IPS-18c (cell line): Measurements from ENCODE around the gene ARCN1.
"Not testable (repeated sequence)": the region's sequence is repeated elsewhere in the genome, so short reads cannot be mapped to it uniquely, and the experiment has no call there.

Experiments used
- H3K4me3 ChIP-seq: 2 replicates; pipeline ENCODE4 v1.7.0; 2013; ENCODE audit warnings: low read depth, mild to moderate bottlenecking, low read length, moderate library complexity; ENCODE audit not compliant: insufficient read depth
- H3K9me3 ChIP-seq: one replicate; pipeline ENCODE4 v1.6.1; 2013; ENCODE audit warnings: mild to moderate bottlenecking, low read length, moderate library complexity; ENCODE audit not compliant: control insufficient read depth, insufficient read depth

Gene ARCN1

GRCh38 chr11:118610773-118611432 is 38.7 kb downstream of the ARCN1 start:
- no peaks in the 10 kb centered on the region for H3K9me3 ChIP-seq
- peak overlapping the region; percentile 48 for H3K4me3 ChIP-seq

- H3K4me3 ChIP-seq = not testable (repeated sequence)
These were observed 39.2 kb downstream of the ARCN1 start for GRCh38 chr11:118611433-118611795.

GRCh38 chr11:118612378-118612777 is 40.2 kb downstream of the ARCN1 start:
- Histone ChIP-seq H3K9me3 (no peaks in the 10 kb centered on the region), H3K4me3 (no peak overlapping the region)

More at GRCh38 chr11:118611433-118611795, 39.2 kb downstream of the ARCN1 start:
- not testable (repeated sequence) for H3K9me3 ChIP-seq

GRCh38 chr11:118614511-118614910 is 42.3 kb downstream of the ARCN1 start:
- Histone ChIP-seq H3K4me3 (no peak overlapping the region), H3K9me3 (no peaks in the 10 kb centered on the region)

- Histone ChIP-seq H3K4me3 (no peak overlapping the region), H3K9me3 (no peaks in the 10 kb centered on the region)
These were observed 43.2 kb downstream of the ARCN1 start for GRCh38 chr11:118615282-118615975.

- Histone ChIP-seq H3K4me3 (no peak overlapping the region), H3K9me3 (no peaks in the 10 kb centered on the region)
These were observed 43.8 kb downstream of the ARCN1 start for GRCh38 chr11:118615976-118616371.

- Histone ChIP-seq H3K9me3 (no peaks in the 10 kb centered on the region), H3K4me3 (no peak overlapping the region)
These were observed 46.1 kb downstream of the ARCN1 start for GRCh38 chr11:118618115-118618990.

GRCh38 chr11:118618991-118619375 is 46.8 kb downstream of the ARCN1 start:
- Histone ChIP-seq H3K4me3 (no peak overlapping the region), H3K9me3 (no peaks in the 10 kb centered on the region)

GRCh38 chr11:118619444-118620197 is 47.4 kb downstream of the ARCN1 start:
- Histone ChIP-seq H3K4me3 (no peak overlapping the region), H3K9me3 (no peaks in the 10 kb centered on the region)

GRCh38 chr11:118620529-118621070 is 48.4 kb downstream of the ARCN1 start:
- Histone ChIP-seq H3K9me3 (no peaks in the 10 kb centered on the region), H3K4me3 (peak overlapping the region; percentile 81)

GRCh38 chr11:118621071-118621783 is 49.0 kb downstream of the ARCN1 start:
- H3K4me3 ChIP-seq = peak overlapping the region; percentile 81

GRCh38 chr11:118621784-118622375 is 49.7 kb downstream of the ARCN1 start:
- Histone ChIP-seq H3K4me3 (peak overlapping the region; percentile 81), H3K9me3 (no peaks in the 10 kb centered on the region)

More at GRCh38 chr11:118621071-118621783, 49.0 kb downstream of the ARCN1 start:
- H3K9me3 ChIP-seq = no peaks in the 10 kb centered on the region

GRCh38 chr11:118622376-118623268 is 50.4 kb downstream of the ARCN1 start:
- peak overlapping the region; percentile 81 for H3K4me3 ChIP-seq
- H3K9me3 ChIP-seq = no peaks in the 10 kb centered on the region

- Histone ChIP-seq H3K9me3 (no peaks in the 10 kb centered on the region), H3K4me3 (no peak overlapping the region)
These were observed 51.1 kb downstream of the ARCN1 start for GRCh38 chr11:118623269-118623655.

GRCh38 chr11:118625036-118625690 is 53.0 kb downstream of the ARCN1 start:
- Histone ChIP-seq H3K9me3 (no peaks in the 10 kb centered on the region), H3K4me3 (no peak overlapping the region)
